Mesendoderm (in vitro differentiated cells): Measurements from ENCODE around the gene MRO.
"Not testable (repeated sequence)": the region's sequence is repeated elsewhere in the genome, so short reads cannot be mapped to it uniquely, and the experiment has no call there.

Experiments used
- DNase-seq: peaks from one replicate; pipeline ENCODE4 v3.0.0; 2013
- H2AK5ac ChIP-seq: 2 replicates; pipeline ENCODE4 v1.6.1; 2013; ENCODE audit warnings: low read length, inconsistent platforms
- H2BK120ac ChIP-seq: 2 replicates; pipeline ENCODE4 v1.6.1; 2013; ENCODE audit warnings: low read depth, mild to moderate bottlenecking, low read length, moderate library complexity, mixed read lengths
- H2BK15ac ChIP-seq: replicated peaks from 2 replicates; pipeline ENCODE4 v1.6.1; 2013; ENCODE audit warnings: low read depth, mild to moderate bottlenecking, moderate library complexity
- H2BK5ac ChIP-seq: 2 replicates; pipeline ENCODE4 v1.6.1; 2013; ENCODE audit warnings: low read length, inconsistent platforms
- H3K18ac ChIP-seq: 2 replicates; pipeline ENCODE4 v1.6.1; 2013; ENCODE audit warnings: mild to moderate bottlenecking, low read length, mixed read lengths
- H3K23ac ChIP-seq: one replicate; pipeline ENCODE4 v1.6.1; 2013; ENCODE audit warnings: low read length
- H3K27ac ChIP-seq: 2 replicates; pipeline ENCODE4 v1.5.1; 2013; ENCODE audit warnings: low read depth, mild to moderate bottlenecking, inconsistent platforms, low read length, moderate library complexity
- H3K27me3 ChIP-seq: 2 replicates; pipeline ENCODE4 v1.6.1; 2013; ENCODE audit warnings: low read length, control low read depth, mild to moderate bottlenecking, inconsistent platforms; ENCODE audit not compliant: insufficient read depth, poor library complexity
- H3K36me3 ChIP-seq: 2 replicates; pipeline ENCODE4 v1.6.1; 2013; ENCODE audit warnings: low read length, inconsistent platforms; ENCODE audit not compliant: control insufficient read depth, insufficient read depth
- H3K4ac ChIP-seq: one replicate; pipeline ENCODE4 v1.6.1; 2013; ENCODE audit warnings: low read depth, mild to moderate bottlenecking, low read length, moderate library complexity
- H3K4me1 ChIP-seq: 2 replicates; pipeline ENCODE4 v1.6.1; 2013; ENCODE audit warnings: low read depth, low read length, inconsistent platforms; ENCODE audit not compliant: control insufficient read depth
- H3K4me2 ChIP-seq: 2 replicates; pipeline ENCODE4 v1.6.1; 2013; ENCODE audit warnings: low read length
- H3K4me3 ChIP-seq: 2 replicates; pipeline ENCODE4 v1.5.1; 2013; ENCODE audit warnings: mild to moderate bottlenecking, low read length
- H3K56ac ChIP-seq: one replicate; pipeline ENCODE4 v1.6.1; 2013; ENCODE audit warnings: low read length
- H3K79me1 ChIP-seq: 2 replicates; pipeline ENCODE4 v1.6.1; 2013; ENCODE audit warnings: low read length, inconsistent platforms
- H3K79me2 ChIP-seq: 2 replicates; pipeline ENCODE4 v1.6.1; 2013; ENCODE audit warnings: mild to moderate bottlenecking, low read length; ENCODE audit not compliant: control insufficient read depth, insufficient read depth
- H3K9ac ChIP-seq: 2 replicates; pipeline ENCODE4 v1.6.1; 2013; ENCODE audit warnings: low read length, inconsistent platforms
- H4K5ac ChIP-seq: one replicate; pipeline ENCODE4 v1.6.1; 2013; ENCODE audit warnings: low read length
- H4K8ac ChIP-seq: one replicate; pipeline ENCODE4 v1.6.1; 2013; ENCODE audit warnings: low read depth, mild to moderate bottlenecking, control low read depth, low read length, moderate library complexity
- WGBS: extraction: QIAGEN DNeasy Blood & Tissue Kit; methylation state at CpG from one replicate; pipeline ENCODE4 v1.1.7; 2013; ENCODE audit warnings: low lambda C conversion rate, missing lambda C conversion rate; ENCODE audit not compliant: insufficient coverage; ENCODE audit errors: extremely low coverage; 5-methylcytosine and 5-hydroxymethylcytosine counted together

MRO gene

GRCh38 chr18:50844554-50844953, 24.7 kb upstream of the MRO start:
- H3K36me3 ChIP-seq, result no peaks in the 10 kb centered on the region
- no peaks in the 10 kb centered on the region for H3K79me1 ChIP-seq
- H2AK5ac ChIP-seq, result no peak overlapping the region
- H3K18ac ChIP-seq, result no peak overlapping the region
- no peak overlapping the region for H2BK120ac ChIP-seq
- no peak overlapping the region for H3K27ac ChIP-seq
- H4K5ac ChIP-seq, result no peak overlapping the region
- H3K4me1 ChIP-seq, result no peaks in the 10 kb centered on the region
- no peak overlapping the region for H2BK5ac ChIP-seq
- DNase-seq, result no peak
- H3K9ac ChIP-seq, result no peak overlapping the region
- no peak overlapping the region for H3K4me3 ChIP-seq
- no peaks in the 10 kb centered on the region for H3K79me2 ChIP-seq
- H3K4ac ChIP-seq, result no peak overlapping the region
- no peak overlapping the region for H3K23ac ChIP-seq
- no peak overlapping the region for H4K8ac ChIP-seq
- no peaks in the 10 kb centered on the region for H3K27me3 ChIP-seq
- no peak overlapping the region for H2BK15ac ChIP-seq
- H3K56ac ChIP-seq, result no peak overlapping the region
- WGBS, result no CpG with 5 or more reads among the region's 6 CpGs
- H3K4me2 ChIP-seq, result no peak overlapping the region

- Histone ChIP-seq H4K5ac (no peak overlapping the region), H3K79me1 (no peaks in the 10 kb centered on the region), H3K23ac (no peak overlapping the region), H3K27ac (no peak overlapping the region), H3K27me3 (no peaks in the 10 kb centered on the region), H2BK120ac (no peak overlapping the region), H2BK15ac (no peak overlapping the region), H3K4me1 (no peaks in the 10 kb centered on the region), H3K79me2 (no peaks in the 10 kb centered on the region), H2AK5ac (no peak overlapping the region), H2BK5ac (no peak overlapping the region), H3K56ac (no peak overlapping the region), H3K4me2 (no peak overlapping the region), H3K9ac (no peak overlapping the region), H3K36me3 (no peaks in the 10 kb centered on the region), H3K18ac (no peak overlapping the region), H3K4ac (no peak overlapping the region), H4K8ac (no peak overlapping the region), H3K4me3 (no peak overlapping the region)
- WGBS, result no CpG with 5 or more reads among the region's 1 CpG
- no peak for DNase-seq
Observed at GRCh38 chr18:50842846-50843245, 23.0 kb upstream of the MRO start.

GRCh38 chr18:50839996-50840395, 20.2 kb upstream of the MRO start:
- no peak overlapping the region for H3K4ac ChIP-seq
- H3K4me3 ChIP-seq, result no peak overlapping the region
- H3K56ac ChIP-seq, result no peak overlapping the region
- no peaks in the 10 kb centered on the region for H3K27me3 ChIP-seq
- DNase-seq, result no peak
- no peak overlapping the region for H4K8ac ChIP-seq
- no peak overlapping the region for H2BK15ac ChIP-seq
- H2BK5ac ChIP-seq, result no peak overlapping the region
- no peak overlapping the region for H4K5ac ChIP-seq
- no CpG with 5 or more reads among the region's 3 CpGs for WGBS
- H2BK120ac ChIP-seq, result no peak overlapping the region
- H3K79me1 ChIP-seq, result no peaks in the 10 kb centered on the region
- H3K9ac ChIP-seq, result no peak overlapping the region
- H3K18ac ChIP-seq, result no peak overlapping the region
- H3K36me3 ChIP-seq, result no peaks in the 10 kb centered on the region
- H3K4me1 ChIP-seq, result no peaks in the 10 kb centered on the region
- no peak overlapping the region for H3K4me2 ChIP-seq
- H2AK5ac ChIP-seq, result no peak overlapping the region
- no peaks in the 10 kb centered on the region for H3K79me2 ChIP-seq
- H3K23ac ChIP-seq, result no peak overlapping the region
- H3K27ac ChIP-seq, result no peak overlapping the region

GRCh38 chr18:50839341-50839740, 19.5 kb upstream of the MRO start:
- H3K4me2 ChIP-seq, result no peak overlapping the region
- no peak overlapping the region for H3K4me3 ChIP-seq
- H2BK120ac ChIP-seq, result no peak overlapping the region
- no peaks in the 10 kb centered on the region for H3K27me3 ChIP-seq
- H4K5ac ChIP-seq, result no peak overlapping the region
- no peak overlapping the region for H3K9ac ChIP-seq
- H3K36me3 ChIP-seq, result no peaks in the 10 kb centered on the region
- H3K4me1 ChIP-seq, result no peaks in the 10 kb centered on the region
- no peaks in the 10 kb centered on the region for H3K79me1 ChIP-seq
- WGBS, result no CpG with 5 or more reads among the region's 2 CpGs
- no peak overlapping the region for H2AK5ac ChIP-seq
- H2BK5ac ChIP-seq, result no peak overlapping the region
- DNase-seq, result no peak
- H2BK15ac ChIP-seq, result no peak overlapping the region
- no peak overlapping the region for H3K23ac ChIP-seq
- H3K79me2 ChIP-seq, result no peaks in the 10 kb centered on the region
- H3K56ac ChIP-seq, result no peak overlapping the region
- no peak overlapping the region for H3K27ac ChIP-seq
- no peak overlapping the region for H3K4ac ChIP-seq
- H4K8ac ChIP-seq, result no peak overlapping the region
- no peak overlapping the region for H3K18ac ChIP-seq

GRCh38 chr18:50836521-50836957, 16.7 kb upstream of the MRO start:
- Histone ChIP-seq H4K5ac (no peak overlapping the region), H3K79me2 (no peaks in the 10 kb centered on the region), H4K8ac (no peak overlapping the region), H3K4me3 (no peak overlapping the region), H3K18ac (no peak overlapping the region), H2BK120ac (no peak overlapping the region), H3K4me1 (no peaks in the 10 kb centered on the region), H3K56ac (no peak overlapping the region), H3K9ac (no peak overlapping the region), H2AK5ac (no peak overlapping the region), H3K27me3 (no peaks in the 10 kb centered on the region), H3K79me1 (no peaks in the 10 kb centered on the region), H3K4me2 (no peak overlapping the region), H3K23ac (no peak overlapping the region), H3K27ac (no peak overlapping the region), H2BK15ac (no peak overlapping the region), H3K36me3 (no peaks in the 10 kb centered on the region), H3K4ac (no peak overlapping the region), H2BK5ac (no peak overlapping the region)
- no CpG with 5 or more reads among the region's 2 CpGs for WGBS
- no peak for DNase-seq

GRCh38 chr18:50833496-50833895, 13.7 kb upstream of the MRO start:
- not testable (repeated sequence) for H3K4me1 ChIP-seq, H2BK15ac ChIP-seq, H3K4me2 ChIP-seq, H2BK120ac ChIP-seq, H3K23ac ChIP-seq, H3K18ac ChIP-seq, H3K27ac ChIP-seq, H4K5ac ChIP-seq, H3K56ac ChIP-seq, H3K4ac ChIP-seq, H3K79me1 ChIP-seq, H2AK5ac ChIP-seq, H4K8ac ChIP-seq, H3K36me3 ChIP-seq, H3K79me2 ChIP-seq, H3K9ac ChIP-seq, H2BK5ac ChIP-seq, H3K27me3 ChIP-seq, H3K4me3 ChIP-seq, DNase-seq
- WGBS, result no CpG with 5 or more reads among the region's 7 CpGs
